Mesodermal cell (in vitro differentiated cells): ENCODE results near the gene FAAH.

Source experiments
- H3K27ac ChIP-seq: 2 replicates; pipeline ENCODE4 v1.7.0; 2013; ENCODE audit warnings: mild to moderate bottlenecking, low read depth, low read length, moderate library complexity; ENCODE audit not compliant: severe bottlenecking
- H3K36me3 ChIP-seq: 2 replicates; pipeline ENCODE4 v1.7.1; 2013; ENCODE audit warnings: mild to moderate bottlenecking, low read length, moderate library complexity; ENCODE audit not compliant: control insufficient read depth, insufficient read depth
- H3K4me1 ChIP-seq: one replicate; pipeline ENCODE4 v1.7.1; 2013; ENCODE audit warnings: mild to moderate bottlenecking, low read length; ENCODE audit not compliant: insufficient read depth, control insufficient read depth, poor library complexity, severe bottlenecking
- H3K4me3 ChIP-seq: 2 replicates; pipeline ENCODE4 v1.7.0; 2013; ENCODE audit warnings: low read length, control low read depth, mild to moderate bottlenecking; ENCODE audit not compliant: insufficient read depth, poor library complexity, severe bottlenecking; ENCODE audit errors: extremely low read depth
- H3K9me3 ChIP-seq: 2 replicates; pipeline ENCODE4 v1.7.1; 2013; ENCODE audit warnings: mild to moderate bottlenecking, low read length, moderate library complexity; ENCODE audit not compliant: control insufficient read depth
- WGBS, 2 experiments: methylation state at CpG; one replicate each; pipeline ENCODE4 v1.1.5; 2013; ENCODE audit warnings: missing lambda C conversion rate in 2 of 2; ENCODE audit not compliant: insufficient coverage in 2 of 2; 5-methylcytosine and 5-hydroxymethylcytosine counted together

FAAH gene

GRCh38 chr1:46438346-46438745, 44.2 kb downstream of the FAAH start:
- Histone ChIP-seq H3K27ac (no peak overlapping the region), H3K36me3 (no peaks in the 10 kb centered on the region), H3K9me3 (no peaks in the 10 kb centered on the region), H3K4me3 (no peak overlapping the region), H3K4me1 (peaks cover 1% of the 10 kb centered on the region)
- WGBS, 2 experiments = 93 to 97% methylated on average over 6 of the region's 6 CpGs

DNA sequence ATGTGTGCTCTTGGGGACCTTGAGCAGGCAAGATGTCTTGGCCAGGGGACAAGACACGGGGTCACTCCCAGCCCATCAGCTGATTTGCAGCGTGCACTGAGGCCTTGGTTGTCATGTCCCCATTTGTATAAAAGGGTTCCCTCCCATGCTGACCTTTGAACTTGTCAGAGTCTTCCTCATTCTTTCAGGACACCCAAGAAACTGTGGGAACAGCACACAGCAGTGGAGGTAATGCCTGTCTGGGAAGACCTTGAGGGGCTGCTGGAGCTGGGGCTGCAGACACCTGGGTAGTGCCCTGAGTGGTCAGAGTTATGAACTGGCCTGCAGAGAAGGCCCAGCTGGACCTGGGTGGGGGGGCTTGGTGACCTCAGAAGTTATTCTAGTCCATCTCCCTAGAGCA, 46.4 kb downstream of the FAAH start:
- Histone ChIP-seq H3K4me1 (no peaks in the 10 kb centered on the region), H3K27ac (no peak overlapping the region), H3K9me3 (no peaks in the 10 kb centered on the region), H3K36me3 (no peaks in the 10 kb centered on the region), H3K4me3 (no peak overlapping the region)
- 74 to 89% methylated on average over 2 of the region's 2 CpGs for WGBS, 2 experiments

DNA sequence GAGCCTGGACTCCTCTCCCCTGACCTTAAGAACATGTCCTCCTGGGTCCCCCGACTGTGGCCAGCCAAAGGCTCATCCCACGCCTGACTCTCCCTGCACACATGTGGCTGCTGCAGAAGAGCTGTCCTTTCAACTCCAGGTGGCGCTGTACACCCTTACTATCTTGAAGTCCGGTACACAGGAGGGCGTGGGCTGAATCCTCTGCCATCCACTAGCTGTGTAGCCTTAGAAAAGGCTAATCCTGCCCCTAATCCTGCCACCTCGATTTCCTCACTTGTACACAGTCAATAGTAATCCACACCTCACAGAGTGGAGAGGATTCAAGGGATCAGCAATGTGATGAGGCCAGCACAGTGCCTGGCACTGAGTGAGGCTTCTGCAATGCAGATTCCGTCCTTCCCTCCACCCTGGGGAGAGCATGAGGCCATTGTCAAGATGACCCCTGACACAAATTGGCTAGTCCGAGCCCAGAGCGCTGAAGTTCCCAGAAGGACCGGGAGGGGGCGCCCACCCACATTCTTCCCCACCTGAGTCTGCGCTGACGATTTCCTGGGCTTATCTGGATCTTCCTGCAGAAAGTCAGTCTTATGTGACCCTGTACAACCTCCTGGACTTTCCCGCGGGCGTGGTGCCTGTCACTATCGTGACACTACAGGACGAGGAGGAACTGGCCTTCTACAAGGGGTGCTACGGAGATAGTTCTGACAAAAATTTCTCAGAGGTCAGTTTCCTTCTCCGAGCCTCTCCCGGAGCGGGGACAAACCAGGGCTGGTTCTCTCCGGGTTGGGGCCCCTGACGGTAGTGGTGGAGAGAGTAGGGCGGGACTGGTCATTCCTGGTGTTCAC, 48.4 kb downstream of the FAAH start:
- Histone ChIP-seq H3K27ac (peak overlapping the region; percentile 10), H3K4me3 (peak overlapping the region; percentile 34), H3K4me1 (no peaks in the 10 kb centered on the region), H3K36me3 (no peaks in the 10 kb centered on the region), H3K9me3 (no peaks in the 10 kb centered on the region)
- WGBS, 2 experiments = 8 to 10% methylated on average over 21 to 22 of the region's 25 CpGs

- Histone ChIP-seq H3K36me3 (no peaks in the 10 kb centered on the region), H3K27ac (no peak overlapping the region), H3K4me3 (no peak overlapping the region), H3K9me3 (no peaks in the 10 kb centered on the region), H3K4me1 (peaks cover 2% of the 10 kb centered on the region)
- WGBS, 2 experiments = 58 to 77% methylated on average over 2 of the region's 3 CpGs
These were observed 50.3 kb downstream of the FAAH start for GRCh38 chr1:46444466-46444865.

DNA sequence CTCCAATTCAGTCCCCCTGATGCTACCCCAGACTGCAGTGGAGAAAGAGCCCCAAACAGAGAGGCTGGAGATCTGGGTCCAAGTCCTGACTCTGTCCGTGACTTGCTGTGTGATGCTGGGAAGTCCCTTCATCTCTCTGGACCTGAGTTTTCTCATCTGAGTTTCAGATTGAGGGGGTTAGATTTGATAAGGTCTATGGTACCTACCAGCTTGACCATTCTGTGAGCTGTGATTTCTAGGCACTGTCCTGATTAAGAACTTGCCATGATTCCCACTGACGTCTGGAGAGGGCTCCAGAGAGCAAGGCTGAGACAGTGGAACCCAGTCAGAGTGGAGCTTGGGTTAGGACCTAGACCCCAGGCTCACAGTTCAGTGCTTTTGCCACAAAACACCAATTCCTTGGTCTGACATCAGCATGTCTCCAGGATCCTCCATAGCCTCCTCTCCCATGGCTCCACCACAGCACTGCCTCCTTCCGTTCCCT, 51.7 kb downstream of the FAAH start:
- Histone ChIP-seq H3K4me1 (peaks cover 2% of the 10 kb centered on the region), H3K27ac (no peak overlapping the region), H3K36me3 (no peaks in the 10 kb centered on the region), H3K4me3 (no peak overlapping the region), H3K9me3 (no peaks in the 10 kb centered on the region)
- 63 to 70% methylated on average over 3 of the region's 3 CpGs for whole genome bisulfite sequencing, 2 experiments

- H3K4me1 ChIP-seq = peaks cover 2% of the 10 kb centered on the region
- H3K27ac ChIP-seq = no peak overlapping the region
- WGBS, 2 experiments = 14 to 22% methylated on average over 10 to 11 of the region's 15 CpGs
- no peak overlapping the region for H3K4me3 ChIP-seq
- H3K9me3 ChIP-seq = no peaks in the 10 kb centered on the region
- H3K36me3 ChIP-seq = no peaks in the 10 kb centered on the region
These were observed 52.8 kb downstream of the FAAH start for GRCh38 chr1:46446646-46447498.

DNA sequence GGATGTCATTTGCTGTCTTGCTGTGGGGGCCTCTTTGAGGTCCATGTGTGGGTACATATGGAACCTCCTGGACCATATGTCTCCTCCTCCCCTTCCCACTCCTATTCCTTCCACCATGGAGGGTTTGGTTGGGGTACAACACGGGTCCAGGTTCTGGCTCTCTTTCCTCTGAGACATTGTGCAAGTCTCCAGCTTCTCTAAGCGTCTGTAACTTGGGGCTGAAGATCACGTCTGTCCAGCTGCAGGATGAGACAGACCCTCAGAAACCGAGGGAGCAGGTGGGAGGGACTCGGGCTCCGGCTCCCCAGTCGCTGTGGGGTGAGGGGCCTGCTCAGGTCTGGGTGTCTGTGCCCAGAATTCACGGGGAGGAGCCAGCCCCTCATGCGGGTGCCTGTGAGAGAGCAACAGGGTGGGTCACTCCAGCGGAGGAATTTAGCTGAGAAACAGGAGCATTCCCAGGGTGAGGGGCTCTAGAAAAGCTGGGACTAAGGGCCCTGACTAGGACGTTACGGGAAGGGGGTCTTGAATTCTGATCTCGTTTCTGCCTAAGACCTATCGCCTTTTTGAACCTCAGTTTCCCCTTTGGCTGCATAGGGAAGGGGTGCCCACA, 53.5 kb downstream of the FAAH start:
- Histone ChIP-seq H3K9me3 (no peaks in the 10 kb centered on the region), H3K4me3 (no peak overlapping the region), H3K36me3 (no peaks in the 10 kb centered on the region), H3K4me1 (peaks cover 2% of the 10 kb centered on the region), H3K27ac (no peak overlapping the region)
- WGBS, 2 experiments = 10 to 11% methylated on average over 13 of the region's 14 CpGs

GRCh38 chr1:46448109-46448911, 54.2 kb downstream of the FAAH start:
- no peaks in the 10 kb centered on the region for H3K36me3 ChIP-seq
- H3K4me1 ChIP-seq = peaks cover 2% of the 10 kb centered on the region
- 1% methylated on average over 57 to 59 of the region's 76 CpGs for WGBS, 2 experiments
- no peak overlapping the region for H3K27ac ChIP-seq
- no peaks in the 10 kb centered on the region for H3K9me3 ChIP-seq
- H3K4me3 ChIP-seq = peak overlapping the region; percentile 22

GRCh38 chr1:46449223-46450159, 55.4 kb downstream of the FAAH start:
- Histone ChIP-seq H3K36me3 (no peaks in the 10 kb centered on the region), H3K4me3 (no peak overlapping the region), H3K9me3 (no peaks in the 10 kb centered on the region), H3K27ac (no peak overlapping the region), H3K4me1 (peaks cover 2% of the 10 kb centered on the region)
- 67 to 81% methylated on average over 5 of the region's 6 CpGs for WGBS, 2 experiments
